Fibroblast of skin of right quadriceps (primary cell): Measurements from ENCODE around the gene BUB1B.
"Not testable (repeated sequence)": the region's sequence is repeated elsewhere in the genome, so short reads cannot be mapped to it uniquely, and the experiment has no call there.

ENCODE experiments used
- DNase-seq: peaks from one replicate; pipeline ENCODE4 v3.0.0-alpha.2; 2013

The BUB1B gene

GRCh38 chr15:40136470-40137302, 24.2 kb upstream of the BUB1B start:
- no peak for DNase-seq

- DNase-seq = no peak
Measured at GRCh38 chr15:40137303-40138200, 23.3 kb upstream of the BUB1B start.

GRCh38 chr15:40138201-40138570, 22.7 kb upstream of the BUB1B start:
- DNase-seq = not testable (repeated sequence)

GRCh38 chr15:40142428-40142827, 18.4 kb upstream of the BUB1B start:
- DNase-seq = no peak

- peak; percentile 28 for DNase-seq
Measured at GRCh38 chr15:40146037-40146436, 14.8 kb upstream of the BUB1B start.

GRCh38 chr15:40149339-40149738, 11.5 kb upstream of the BUB1B start:
- DNase-seq = no peak

GRCh38 chr15:40150163-40150925, 10.5 kb upstream of the BUB1B start:
- DNase-seq = peak; percentile 43

- no peak for DNase-seq
Measured at GRCh38 chr15:40151499-40151898, 9.4 kb upstream of the BUB1B start.

GRCh38 chr15:40151991-40152390, 8.9 kb upstream of the BUB1B start:
- no peak for DNase-seq

- not testable (repeated sequence) for DNase-seq
Measured at GRCh38 chr15:40154821-40155220, 6.0 kb upstream of the BUB1B start.

- DNase-seq = no peak
Measured at GRCh38 chr15:40155270-40155910, 5.5 kb upstream of the BUB1B start.

- no peak for DNase-seq
Measured at GRCh38 chr15:40157778-40158447, 3.0 kb upstream of the BUB1B start.

- no peak for DNase-seq
Measured at GRCh38 chr15:40160021-40160420, 848 bp upstream of the BUB1B start.

- no peak for DNase-seq
Measured at GRCh38 chr15:40161693-40162391, 973 bp downstream of the BUB1B start.

GRCh38 chr15:40162552-40162951, 1.7 kb downstream of the BUB1B start:
- DNase-seq = no peak

- no peak for DNase-seq
Measured at GRCh38 chr15:40163657-40164416, 3.0 kb downstream of the BUB1B start.

- DNase-seq = not testable (repeated sequence)
Measured at GRCh38 chr15:40167374-40167773, 6.5 kb downstream of the BUB1B start.

GRCh38 chr15:40175160-40175559, 14.3 kb downstream of the BUB1B start:
- DNase-seq = no peak

GRCh38 chr15:40182358-40183029, 21.6 kb downstream of the BUB1B start:
- no peak for DNase-seq
